Measurements from ENCODE around the gene DNAJC4.
"Not testable (repeated sequence)": the region's sequence is repeated elsewhere in the genome, so short reads cannot be mapped to it uniquely, and the experiment has no call there.

DNAJC4 gene

GRCh38 chr11:64246621-64246870 is 16.2 kb downstream of the DNAJC4 start:
- not testable (repeated sequence) for DNase-seq

- peak; percentile 65 to 80 (median 71) for DNase-seq
Observed at GRCh38 chr11:64246871-64247728, 16.8 kb downstream of the DNAJC4 start, which contains the start of gene PPP1R14B. PPP1R14B (minus strand) TSS chr11:64246943; CDS start chr11:64246673, 270 bp downstream.

GRCh38 chr11:64247729-64248531 is 17.6 kb downstream of the DNAJC4 start:
- DNase-seq, result no peak

GRCh38 chr11:64248578-64248977 is 18.2 kb downstream of the DNAJC4 start:
- no peak for DNase-seq

- DNase-seq, result no peak
Observed at GRCh38 chr11:64249038-64249437, 18.7 kb downstream of the DNAJC4 start.

GRCh38 chr11:64249563-64250414 is 19.4 kb downstream of the DNAJC4 start:
- no peak for DNase-seq

- no peak for DNase-seq
Observed at GRCh38 chr11:64250415-64251015, 20.2 kb downstream of the DNAJC4 start.

GRCh38 chr11:64251016-64251752 is 20.8 kb downstream of the DNAJC4 start, which contains the start of gene PLCB3:
PLCB3 (plus strand) TSS chr11:64251530; CDS start chr11:64251650, 120 bp downstream.
- peak in 4 of 5 donors; percentile 41 to 70 (median 44) for DNase-seq

- DNase-seq, result no peak
Observed at GRCh38 chr11:64251753-64252002, 21.3 kb downstream of the DNAJC4 start.

- DNase-seq, result no peak
Observed at GRCh38 chr11:64252003-64252872, 21.9 kb downstream of the DNAJC4 start.

- no peak for DNase-seq
Observed at GRCh38 chr11:64253043-64253442, 22.7 kb downstream of the DNAJC4 start.

GRCh38 chr11:64253481-64253880 is 23.1 kb downstream of the DNAJC4 start:
- no peak for DNase-seq

- no peak for DNase-seq
Observed at GRCh38 chr11:64254326-64254725, 24.0 kb downstream of the DNAJC4 start.

- DNase-seq, result no peak
Observed at GRCh38 chr11:64255135-64256128, 25.1 kb downstream of the DNAJC4 start.

- no peak for DNase-seq
Observed at GRCh38 chr11:64256300-64256699, 26.0 kb downstream of the DNAJC4 start.

GRCh38 chr11:64258356-64258755 is 28.0 kb downstream of the DNAJC4 start:
- DNase-seq, result no peak

- DNase-seq, result no peak
Observed at GRCh38 chr11:64258946-64259532, 28.7 kb downstream of the DNAJC4 start.

GRCh38 chr11:64259533-64260067 is 29.3 kb downstream of the DNAJC4 start:
- DNase-seq, result no peak

- DNase-seq, result no peak
Observed at GRCh38 chr11:64260147-64260708, 29.9 kb downstream of the DNAJC4 start.
